Naive thymus-derived CD8-positive, alpha-beta T cell (primary cell): Measurements from ENCODE around the gene ZC3H7B. TPM values are rescaled to one million over a fixed set of nuclear protein-coding genes. Genes with fewer than 3 reads are reported as not detected.
A peak's percentile ranks its signal among the peaks of the same experiment; 100 is the strongest.

Experiments
- ATAC-seq, 2 donors: fragments of 150-1000 bp; cut with Tn5 transposase in 1 of 2; sonication (Bioruptor Pico), chemical (Tn5 transposase) in 1 of 2; 1 replicate in 1 of 2; 2 replicates in 1 of 2; pipeline ENCODE4 v1.10.0; 2021; ENCODE audit warnings: mild to moderate bottlenecking in 2 of 2, moderate library complexity in 2 of 2
- POLR2A ChIA-PET: fragments of 350-600 bp; sonication (Branson Sonifier 250); formaldehyde crosslinking; loops from one replicate; lab custom pipeline; 2021; ENCODE audit warnings: antibody characterized with exemption; lab: Charles Lee
- DNase-seq, 10 donors: peaks; one replicate each; pipeline versions ENCODE4 v3.0.0 to v3.0.0-alpha.2; 2020 to 2022
- H3K27ac Mint-ChIP-seq, 10 donors: one replicate each; pipeline ENCODE4 v1.8.0; 2020 to 2022; ENCODE audit warnings: mild to moderate bottlenecking in 10 of 10, mixed read lengths in 10 of 10, moderate library complexity in 4 of 10, inconsistent platforms in 1 of 10
- H3K27me3 Mint-ChIP-seq, 5 donors: one replicate each; pipeline ENCODE4 v1.8.0; 2021 to 2022; ENCODE audit warnings: mixed read lengths in 5 of 5
- H3K36me3 Mint-ChIP-seq, 3 donors: one replicate each; pipeline ENCODE4 v1.8.0; 2020 to 2022; ENCODE audit warnings: mixed read lengths in 3 of 3, mild to moderate bottlenecking in 2 of 3, inconsistent platforms in 1 of 3
- H3K4me1 Mint-ChIP-seq, 4 donors: one replicate each; pipeline ENCODE4 v1.8.0; 2021 to 2022; ENCODE audit warnings: mixed read lengths in 4 of 4
- H3K4me3 Mint-ChIP-seq, 10 donors: one replicate each; pipeline ENCODE4 v1.8.0; 2020 to 2022; ENCODE audit warnings: mild to moderate bottlenecking in 10 of 10, mixed read lengths in 10 of 10, moderate library complexity in 6 of 10, inconsistent platforms in 1 of 10
- H3K9me3 Mint-ChIP-seq, 9 donors: one replicate each; pipeline ENCODE4 v1.8.0; 2020 to 2022; ENCODE audit warnings: mixed read lengths in 9 of 9, mild to moderate bottlenecking in 3 of 9, inconsistent platforms in 1 of 9, moderate library complexity in 1 of 9
- polyA plus RNA-seq, 3 donors: library from polyadenylated mRNA; unstranded; fragments of 300-500 nt; fragmentation: Illumina TruSeq; gene quantifications; one replicate each; pipeline ENCODE4 v1.2.3, GENCODE V29; 2021
- total RNA-seq, 8 experiments: library from RNA in 2 of 8; stranded (reverse) in 2 of 8; gene quantifications; one replicate each; pipeline ENCODE4 v1.2.3 and lab custom pipeline; 2021 to 2026

ZC3H7B gene
- total and polyA plus RNA-seq, 5 experiments from 2014 or later, result 0.65 to 48.1 (median 1.5) TPM

DNA sequence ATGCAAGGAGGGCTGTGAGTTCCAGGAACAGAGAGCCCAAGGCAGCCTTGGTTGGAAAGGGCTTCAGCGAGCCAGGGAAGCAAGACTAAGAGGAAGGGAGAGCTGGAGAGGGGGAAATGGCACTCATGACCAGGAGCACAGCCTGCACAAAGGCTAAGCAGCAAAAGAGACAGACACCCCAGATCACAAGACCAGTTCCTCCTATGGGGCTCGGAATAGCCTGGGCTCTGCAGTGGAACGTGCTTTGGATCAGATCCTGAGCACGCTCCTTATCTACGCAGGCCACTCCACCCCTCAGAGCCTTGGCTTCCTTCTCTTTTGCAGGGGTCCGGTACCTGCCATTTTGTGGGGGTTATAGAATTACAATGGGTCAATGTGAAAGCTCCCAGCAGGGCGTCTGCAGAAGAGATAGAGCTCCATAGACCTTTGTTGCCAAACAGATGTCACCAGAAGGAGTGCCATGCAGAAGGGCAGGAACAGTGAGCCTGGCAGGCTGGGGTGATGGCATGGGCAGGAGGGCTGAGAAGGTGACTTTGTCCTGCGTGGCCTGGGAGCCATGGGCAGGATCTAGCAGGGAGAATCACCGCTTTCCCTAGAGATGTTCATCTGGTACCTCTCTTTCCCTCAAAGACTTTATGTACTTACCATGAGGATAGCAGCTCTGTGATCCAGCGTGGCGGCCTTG lies 33.8 kb downstream of the ZC3H7B start:
- H3K27ac Mint-ChIP-seq, result peak overlapping the region in 9 of 10 donors; percentile 23 to 86 (median 60)
- POLR2A ChIA-PET, result no interaction called here
- H3K4me3 Mint-ChIP-seq, result no peak overlapping the region
- peaks cover 3 to 26% (median 10%) of the 10 kb centered on the region in 4 donors for H3K4me1 Mint-ChIP-seq
- no peaks in the 10 kb centered on the region for H3K9me3 Mint-ChIP-seq
- ATAC-seq, result no peak
- no peak for DNase-seq
- no peaks in the 10 kb centered on the region for H3K27me3 Mint-ChIP-seq
- H3K36me3 Mint-ChIP-seq, result peaks cover 0 to 46% (median 6%) of the 10 kb centered on the region in 3 donors

DNA sequence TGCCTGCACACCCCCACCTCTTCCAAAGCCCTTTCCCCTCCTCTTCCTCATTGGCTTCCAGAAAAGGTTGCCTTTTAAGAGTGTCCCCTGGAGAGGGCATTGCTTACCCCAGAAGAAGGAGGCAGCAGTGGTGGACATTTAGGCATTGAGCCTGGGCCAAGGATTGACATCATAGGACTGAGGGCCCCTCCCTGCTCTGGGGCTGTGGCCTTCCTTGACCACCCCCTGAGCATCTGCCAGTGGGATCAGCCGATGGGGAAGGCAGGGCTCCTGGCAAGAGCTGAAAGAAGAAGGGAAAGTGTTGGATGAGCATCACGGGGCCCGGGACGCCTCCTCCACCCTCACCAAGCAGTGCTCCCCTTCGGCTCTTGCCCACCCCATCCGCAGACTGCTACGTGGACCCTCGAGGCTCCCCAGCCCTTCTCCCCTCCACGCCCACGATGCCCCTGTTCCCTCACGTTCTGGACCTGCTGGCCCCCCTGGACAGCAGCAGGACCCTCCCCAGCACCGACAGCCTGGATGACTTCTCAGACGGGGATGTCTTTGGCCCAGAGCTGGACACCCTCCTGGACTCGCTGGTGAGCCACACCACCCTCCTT lies 37.4 kb downstream of the ZC3H7B start:
- no peak for DNase-seq
- no peak for ATAC-seq
- Mint-ChIP-seq H3K4me3 (no peak overlapping the region), H3K27ac (peak overlapping the region in 2 of 10 donors; percentile 37 to 70), H3K4me1 (peaks cover 3 to 22% (median 10%) of the 10 kb centered on the region in 4 donors), H3K27me3 (no peaks in the 10 kb centered on the region), H3K9me3 (no peaks in the 10 kb centered on the region), H3K36me3 (peaks cover 0 to 44% (median 2%) of the 10 kb centered on the region in 3 donors)
- POLR2A ChIA-PET, result no interaction called here

DNA sequence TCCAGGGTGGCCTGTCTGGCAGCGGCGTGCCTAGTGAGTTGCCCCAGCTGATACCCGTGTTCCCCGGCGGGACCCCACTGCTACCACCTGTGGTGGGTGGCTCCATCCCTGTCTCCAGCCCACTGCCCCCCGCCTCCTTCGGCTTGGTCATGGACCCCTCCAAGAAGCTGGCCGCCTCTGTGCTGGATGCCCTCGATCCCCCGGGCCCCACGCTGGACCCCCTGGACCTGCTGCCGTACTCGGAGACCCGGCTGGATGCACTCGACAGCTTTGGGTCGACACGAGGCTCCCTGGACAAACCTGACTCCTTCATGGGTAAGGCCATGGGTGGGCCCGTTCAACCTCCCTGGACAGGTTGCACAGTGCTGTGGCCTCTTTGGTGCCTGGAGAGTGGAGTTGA lies 38.5 kb downstream of the ZC3H7B start:
- ATAC-seq (no peak), DNase-seq (no peak)
- no peak overlapping the region for H3K27ac Mint-ChIP-seq
- H3K4me1 Mint-ChIP-seq, result peaks cover under 1 to 18% (median 8%) of the 10 kb centered on the region in 4 donors
- no peaks in the 10 kb centered on the region for H3K27me3 Mint-ChIP-seq
- POLR2A ChIA-PET, result no interaction called here
- H3K4me3 Mint-ChIP-seq, result no peak overlapping the region
- peaks cover 0 to 48% (median 2%) of the 10 kb centered on the region in 3 donors for H3K36me3 Mint-ChIP-seq
- no peaks in the 10 kb centered on the region for H3K9me3 Mint-ChIP-seq

DNA sequence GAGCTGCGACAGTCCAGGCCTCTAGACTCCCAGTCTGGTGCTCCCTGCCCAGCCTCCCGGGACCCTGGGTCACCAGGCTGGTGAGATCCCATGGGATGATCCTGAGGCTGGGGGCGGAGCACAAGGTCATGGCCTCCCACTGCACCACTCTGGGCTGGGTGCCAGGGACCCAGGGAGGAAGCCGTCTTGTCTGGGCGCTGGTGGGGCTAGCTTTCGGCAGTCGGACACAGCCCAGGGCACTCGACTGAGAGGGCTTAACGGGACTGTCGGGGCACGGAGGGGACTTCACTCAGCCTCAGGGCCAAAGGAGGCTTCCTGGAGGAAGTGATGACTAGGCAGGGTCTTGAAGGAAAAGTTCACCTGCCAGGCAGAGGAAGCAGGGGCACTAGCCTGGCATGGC lies 39.0 kb downstream of the ZC3H7B start:
- Mint-ChIP-seq H3K27me3 (no peaks in the 10 kb centered on the region), H3K36me3 (peaks cover 0 to 53% (median 2%) of the 10 kb centered on the region in 3 donors), H3K27ac (peak overlapping the region in 1 of 10 donors; percentile 27), H3K4me3 (no peak overlapping the region), H3K4me1 (peaks cover 0 to 15% (median 4%) of the 10 kb centered on the region in 4 donors), H3K9me3 (no peaks in the 10 kb centered on the region)
- DNase-seq, result no peak
- ATAC-seq, result no peak
- POLR2A ChIA-PET, result no interaction called here

DNA sequence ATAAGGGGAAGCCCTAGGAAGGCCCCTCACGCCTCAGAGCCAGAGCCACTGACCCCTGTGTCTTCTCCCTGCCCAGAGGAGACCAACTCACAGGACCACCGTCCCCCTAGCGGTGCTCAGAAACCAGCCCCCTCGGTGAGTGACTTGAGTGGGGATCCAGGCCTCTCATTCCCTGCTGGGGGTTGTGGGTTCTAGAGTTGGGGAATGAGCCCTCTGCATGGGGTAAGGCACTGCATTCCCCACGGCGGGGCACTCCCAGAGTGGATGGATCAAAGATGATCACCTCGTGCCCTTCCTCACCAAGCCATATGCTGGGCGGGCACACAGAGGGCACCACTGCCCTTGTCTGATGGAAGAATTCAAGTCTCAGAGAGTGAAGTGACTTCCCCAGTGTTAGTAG lies 39.7 kb downstream of the ZC3H7B start:
- no peak overlapping the region for H3K27ac Mint-ChIP-seq
- no peak overlapping the region for H3K4me3 Mint-ChIP-seq
- POLR2A ChIA-PET, result no interaction called here
- ATAC-seq (no peak), DNase-seq (no peak)
- peaks cover 0 to 58% (median 2%) of the 10 kb centered on the region in 3 donors for H3K36me3 Mint-ChIP-seq
- no peaks in the 10 kb centered on the region for H3K27me3 Mint-ChIP-seq
- H3K4me1 Mint-ChIP-seq, result peaks cover 0 to 9% (median 1%) of the 10 kb centered on the region in 4 donors
- no peaks in the 10 kb centered on the region for H3K9me3 Mint-ChIP-seq

DNA sequence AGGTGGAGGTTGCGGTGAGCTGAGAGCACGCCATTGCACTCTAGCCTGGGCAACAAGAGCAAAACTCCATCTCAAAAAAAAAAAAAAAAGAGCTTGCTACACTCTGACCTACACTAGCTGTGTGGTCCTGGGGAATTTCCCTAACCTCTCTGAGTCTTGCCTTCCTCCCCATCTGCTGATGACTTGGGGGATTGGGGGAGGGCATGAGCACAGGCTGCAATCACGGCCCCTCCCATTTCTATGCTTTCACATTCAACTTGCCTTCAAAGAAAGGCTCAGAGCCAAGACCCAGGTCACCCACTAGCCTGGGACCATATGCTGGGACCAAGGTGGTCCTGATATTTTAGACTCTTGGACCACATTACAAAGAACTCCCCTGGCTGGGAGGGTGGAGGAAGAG lies 40.7 kb downstream of the ZC3H7B start:
- POLR2A ChIA-PET, result interaction anchor here (0.7 kb wide), 1 partner anchor 40 kb away, joined by 3 read pairs; the partner anchor contains the start of gene ZC3H7B
- H3K27ac Mint-ChIP-seq, result peak overlapping the region in 2 of 10 donors; percentile 36 to 48
- no peak overlapping the region for H3K4me3 Mint-ChIP-seq
- peaks cover 0 to 5% (median 1%) of the 10 kb centered on the region in 4 donors for H3K4me1 Mint-ChIP-seq
- H3K27me3 Mint-ChIP-seq, result no peaks in the 10 kb centered on the region
- peaks cover 0 to 66% (median 4%) of the 10 kb centered on the region in 3 donors for H3K36me3 Mint-ChIP-seq
- ATAC-seq (no peak), DNase-seq (no peak)
- no peaks in the 10 kb centered on the region for H3K9me3 Mint-ChIP-seq

DNA sequence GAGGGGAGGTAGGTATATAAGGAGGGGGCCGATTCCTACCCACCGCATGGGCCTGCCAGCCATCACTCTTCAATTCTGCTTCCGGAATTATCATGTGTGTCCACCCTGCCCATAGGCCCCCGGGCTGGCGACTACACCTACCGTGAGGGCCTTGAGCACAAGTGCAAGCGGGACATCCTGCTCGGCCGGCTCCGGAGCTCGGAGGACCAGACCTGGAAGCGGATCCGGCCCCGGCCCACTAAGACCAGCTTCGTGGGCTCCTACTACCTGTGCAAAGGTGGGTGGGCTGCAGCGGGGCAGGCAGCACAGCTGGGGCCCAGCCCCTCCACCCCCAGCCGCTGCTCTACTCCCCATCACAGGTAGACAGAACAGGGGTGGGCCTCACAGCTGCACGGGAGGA lies 42.0 kb downstream of the ZC3H7B start:
- ATAC-seq, result no peak
- no peaks in the 10 kb centered on the region for H3K27me3 Mint-ChIP-seq
- POLR2A ChIA-PET, result no interaction called here
- no peaks in the 10 kb centered on the region for H3K9me3 Mint-ChIP-seq
- no peak overlapping the region for H3K27ac Mint-ChIP-seq
- DNase-seq, result no peak
- H3K4me3 Mint-ChIP-seq, result no peak overlapping the region
- peaks cover 0 to 79% (median 6%) of the 10 kb centered on the region in 3 donors for H3K36me3 Mint-ChIP-seq
- H3K4me1 Mint-ChIP-seq, result no peaks in the 10 kb centered on the region

DNA sequence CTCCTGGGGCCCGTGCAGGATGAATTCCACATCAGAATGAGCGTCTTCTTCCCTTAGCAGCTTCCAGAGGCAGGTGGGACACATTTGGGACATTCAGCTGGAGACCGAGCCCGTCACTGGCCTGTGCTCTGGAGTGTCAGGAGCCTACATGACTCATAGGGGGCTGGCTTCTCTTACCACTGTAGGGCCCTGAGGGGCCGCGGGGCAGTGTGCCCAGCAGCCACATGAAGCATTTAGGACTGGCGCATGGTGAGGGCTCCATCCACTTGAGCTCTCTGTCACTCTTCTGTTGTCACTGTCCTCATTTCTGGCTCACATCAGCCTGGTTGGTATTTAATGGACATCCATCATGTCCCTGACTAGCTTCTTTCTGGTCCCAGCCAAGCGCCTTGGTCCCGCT lies 42.4 kb downstream of the ZC3H7B start:
- no peak overlapping the region for H3K4me3 Mint-ChIP-seq
- H3K9me3 Mint-ChIP-seq, result no peaks in the 10 kb centered on the region
- POLR2A ChIA-PET, result no interaction called here
- no peak overlapping the region for H3K27ac Mint-ChIP-seq
- peaks cover 0 to 80% (median 6%) of the 10 kb centered on the region in 3 donors for H3K36me3 Mint-ChIP-seq
- DNase-seq, result no peak
- no peak for ATAC-seq
- H3K4me1 Mint-ChIP-seq, result no peaks in the 10 kb centered on the region
- no peaks in the 10 kb centered on the region for H3K27me3 Mint-ChIP-seq

DNA sequence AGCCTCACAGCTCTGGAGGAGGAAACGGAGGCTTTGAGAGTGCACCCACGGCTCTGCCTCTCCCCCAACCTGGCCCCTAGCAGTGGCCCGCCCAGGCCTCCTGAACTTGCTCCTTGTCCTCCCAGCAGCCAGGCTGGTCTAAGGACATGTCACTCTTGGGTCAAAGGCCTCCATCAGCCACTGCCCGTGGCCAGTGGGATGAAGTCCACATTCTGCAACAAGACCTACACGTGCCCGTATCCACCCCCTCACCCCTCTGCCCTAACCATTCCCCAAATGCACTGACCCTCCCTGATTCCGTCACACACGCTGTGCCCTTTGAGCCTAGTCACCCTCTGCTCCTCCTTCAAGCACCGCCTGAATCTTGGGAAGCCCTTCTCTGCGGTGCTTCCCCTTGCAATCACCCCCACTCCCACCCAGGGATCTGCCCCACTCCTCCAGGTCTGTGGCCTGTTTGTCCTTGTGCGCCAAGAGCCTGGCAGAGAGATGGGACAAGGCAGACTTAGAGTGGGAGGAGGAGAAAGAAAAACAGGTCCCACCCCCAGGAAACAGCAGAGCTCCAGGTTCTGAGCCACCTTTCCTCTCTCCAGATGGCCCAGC lies 43.0 kb downstream of the ZC3H7B start:
- H3K27me3 Mint-ChIP-seq, result no peaks in the 10 kb centered on the region
- POLR2A ChIA-PET, result interaction anchor here (0.6 kb wide), 1 partner anchor 26 kb away, joined by 5 read pairs; no protein-coding TSS in a partner anchor
- peaks cover 0 to 79% (median 7%) of the 10 kb centered on the region in 3 donors for H3K36me3 Mint-ChIP-seq
- ATAC-seq (no peak), DNase-seq (no peak)
- H3K4me1 Mint-ChIP-seq, result no peaks in the 10 kb centered on the region
- H3K4me3 Mint-ChIP-seq, result no peak overlapping the region
- H3K9me3 Mint-ChIP-seq, result no peaks in the 10 kb centered on the region
- peak overlapping the region in 3 of 10 donors; percentile 7 to 71 (median 28) for H3K27ac Mint-ChIP-seq

DNA sequence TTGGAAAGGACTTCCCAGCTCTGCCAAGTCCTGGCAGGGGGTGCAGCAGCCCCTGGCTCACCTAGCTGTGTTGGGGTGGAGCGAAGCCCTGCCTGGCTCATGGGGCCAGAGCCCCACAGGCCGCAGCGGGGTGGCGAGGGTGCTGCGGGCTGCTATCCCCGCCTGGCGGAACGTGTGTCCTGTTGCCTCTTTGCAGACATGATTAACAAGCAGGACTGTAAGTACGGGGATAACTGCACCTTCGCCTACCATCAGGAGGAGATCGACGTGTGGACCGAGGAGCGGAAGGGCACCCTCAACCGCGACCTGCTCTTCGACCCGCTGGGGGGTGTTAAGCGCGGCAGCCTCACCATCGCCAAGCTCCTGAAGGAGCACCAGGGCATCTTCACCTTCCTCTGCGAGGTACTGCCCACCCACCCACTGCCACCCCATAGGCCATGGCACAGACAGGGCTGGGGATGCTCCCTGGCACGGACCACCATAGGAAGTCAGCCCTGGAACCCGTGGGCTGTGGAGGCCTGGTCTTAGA lies 44.5 kb downstream of the ZC3H7B start:
- POLR2A ChIA-PET, result interaction anchor here (1.2 kb wide), 1 partner anchor 59 kb away, joined by 3 read pairs; no protein-coding TSS in a partner anchor
- no peak overlapping the region for H3K27ac Mint-ChIP-seq
- H3K4me1 Mint-ChIP-seq, result peaks cover 0 to 4% (median 0%) of the 10 kb centered on the region in 4 donors
- DNase-seq, result no peak
- peaks cover 5 to 83% (median 8%) of the 10 kb centered on the region in 3 donors for H3K36me3 Mint-ChIP-seq
- no peaks in the 10 kb centered on the region for H3K27me3 Mint-ChIP-seq
- no peak for ATAC-seq
- no peak overlapping the region for H3K4me3 Mint-ChIP-seq
- H3K9me3 Mint-ChIP-seq, result no peaks in the 10 kb centered on the region

DNA sequence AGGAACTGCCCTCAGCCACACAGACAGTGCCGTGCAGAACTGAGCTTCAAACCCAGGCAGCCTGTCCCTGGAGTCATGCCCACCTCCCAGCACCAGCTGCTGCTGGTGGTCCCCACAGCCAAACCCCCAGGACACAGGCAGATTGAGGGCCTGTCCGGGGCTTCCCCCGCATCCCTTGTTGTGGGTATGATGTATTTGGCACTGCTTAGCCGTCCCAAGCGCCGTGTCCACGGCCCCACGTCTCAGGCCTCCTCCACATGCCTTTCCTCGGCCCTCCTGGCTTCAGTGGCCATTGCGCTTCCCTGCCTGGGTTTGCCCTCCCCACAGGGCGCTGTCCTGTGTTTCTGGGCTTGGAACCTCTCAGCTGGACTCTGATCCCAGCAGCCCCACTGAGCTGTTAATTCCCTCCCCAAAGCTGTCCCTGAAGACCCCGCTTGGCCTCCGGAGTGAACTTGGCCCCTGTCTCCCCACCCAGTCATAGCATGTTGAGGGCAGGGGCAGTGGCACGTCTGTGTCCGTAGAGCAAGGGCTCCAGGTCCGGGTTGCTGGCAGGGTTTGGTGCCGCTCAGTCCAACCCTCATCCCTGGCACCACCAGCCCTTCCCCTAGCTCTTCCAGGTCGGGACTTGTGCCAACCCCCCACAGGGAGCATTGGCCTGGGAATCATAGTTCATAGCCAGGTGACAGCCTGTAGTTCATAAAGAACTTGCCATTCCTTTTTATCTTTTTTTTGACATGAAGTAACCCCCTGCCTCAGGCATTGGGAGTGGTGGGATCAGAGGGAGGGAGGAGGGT lies 45.9 kb downstream of the ZC3H7B start:
- Mint-ChIP-seq H3K4me1 (peaks cover 0 to 4% (median 0%) of the 10 kb centered on the region in 4 donors), H3K4me3 (no peak overlapping the region), H3K27me3 (no peaks in the 10 kb centered on the region), H3K27ac (peak overlapping the region in 2 of 10 donors; percentile 3 to 37), H3K9me3 (no peaks in the 10 kb centered on the region), H3K36me3 (peaks cover 5 to 89% (median 9%) of the 10 kb centered on the region in 3 donors)
- POLR2A ChIA-PET, result interaction anchor here (0.7 kb wide), 1 partner anchor 164 kb away, joined by 6 read pairs; no protein-coding TSS in a partner anchor
- DNase-seq (no peak), ATAC-seq (no peak)

DNA sequence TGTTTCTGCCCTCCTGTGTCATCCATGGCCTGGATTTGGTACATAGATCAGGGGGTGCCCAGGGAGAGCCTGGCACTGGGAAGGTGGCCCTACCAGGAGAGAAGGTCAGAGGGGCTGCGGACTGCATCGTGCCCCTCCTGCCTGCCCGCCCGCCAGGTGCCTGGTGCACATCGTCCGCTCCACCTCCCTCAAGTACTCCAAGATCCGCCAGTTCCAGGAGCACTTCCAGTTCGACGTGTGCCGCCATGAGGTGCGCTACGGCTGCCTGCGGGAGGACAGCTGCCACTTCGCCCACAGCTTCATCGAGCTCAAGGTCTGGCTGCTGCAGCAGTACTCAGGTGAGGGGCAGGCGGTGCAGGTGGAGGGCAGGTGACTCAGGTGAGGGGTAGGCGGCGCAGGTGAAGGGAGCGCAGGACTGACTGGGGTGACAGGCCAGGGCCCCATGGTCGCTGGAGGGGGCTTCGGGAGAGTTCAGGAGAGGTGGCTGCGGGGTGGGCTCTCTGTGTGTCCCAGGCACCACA lies 47.7 kb downstream of the ZC3H7B start:
- H3K4me3 Mint-ChIP-seq, result no peak overlapping the region
- H3K4me1 Mint-ChIP-seq, result peaks cover 0 to 4% (median 0%) of the 10 kb centered on the region in 4 donors
- no peaks in the 10 kb centered on the region for H3K27me3 Mint-ChIP-seq
- POLR2A ChIA-PET, result interaction anchor here (0.5 to 0.7 kb wide), 3 partner anchors 20 to 169 kb away, joined by 3 to 5 read pairs (median 4); no protein-coding TSS in a partner anchor
- peak overlapping the region in 1 of 10 donors; percentile 49 for H3K27ac Mint-ChIP-seq
- H3K36me3 Mint-ChIP-seq, result peaks cover 5 to 86% (median 9%) of the 10 kb centered on the region in 3 donors
- ATAC-seq (no peak), DNase-seq (no peak)
- no peaks in the 10 kb centered on the region for H3K9me3 Mint-ChIP-seq
